Gastroesophageal sphincter (tissue), 4 donors: ENCODE data around the gene JADE1. TPM values are rescaled to one million over a fixed set of nuclear protein-coding genes. Genes with fewer than 3 reads are reported as not detected.

ENCODE experiments used
- ATAC-seq: fragments of 150-250 bp; one replicate; pipeline ENCODE4 v1.9.1; 2016; ENCODE audit warnings: mild to moderate bottlenecking, moderate library complexity
- H3K27ac ChIP-seq, 4 donors: fragments of 200-600 bp; sonication (generic) in 3 of 4; 1 replicate in 3 of 4; 2 replicates in 1 of 4; pipeline ENCODE4 v1.5.1; 2016 to 2019
- H3K27me3 ChIP-seq: fragments of 200-600 bp; sonication (generic); one replicate; pipeline ENCODE4 v1.5.1; 2019
- H3K36me3 ChIP-seq, 2 donors: fragments of 200-600 bp; sonication (generic); one replicate each; pipeline ENCODE4 v1.5.1; 2019; ENCODE audit warnings: control low read depth in 1 of 2
- H3K4me1 ChIP-seq, 3 donors: fragments of 200-600 bp; sonication (generic); 1 replicate in 2 of 3; 2 replicates in 1 of 3; pipeline ENCODE4 v1.5.1; 2016 to 2019; ENCODE audit warnings: control low read depth in 2 of 3
- H3K4me3 ChIP-seq, 2 donors: fragments of 200-600 bp; sonication (generic); one replicate each; pipeline ENCODE4 v1.5.1; 2019; ENCODE audit warnings: mild to moderate bottlenecking in 1 of 2, moderate library complexity in 1 of 2
- H3K9me3 ChIP-seq, 3 donors: fragments of 200-600 bp; sonication (generic); one replicate each; pipeline ENCODE4 v1.5.1; 2017 to 2019; ENCODE audit warnings: control low read depth in 2 of 3
- CTCF ChIP-seq, 4 experiments: fragments of 200-600 bp in 2 of 4; fragments of 450-650 bp in 2 of 4; sonication (generic) in 1 of 4; IDR thresholded peaks; one replicate each; pipeline ENCODE4 v1.5.1; 2017 to 2019; ENCODE audit warnings: antibody characterized with exemption in 4 of 4, mild to moderate bottlenecking in 2 of 4, moderate library complexity in 2 of 4
- EP300 ChIP-seq: sonication (generic); formaldehyde crosslinking; IDR thresholded peaks from one replicate; pipeline ENCODE4 v1.6.1; 2017; ENCODE audit warnings: antibody characterized with exemption, mild to moderate bottlenecking
- POLR2A ChIP-seq, 2 donors: fragments of 450-650 bp; IDR thresholded peaks; one replicate each; pipeline ENCODE4 v1.6.1; 2017; ENCODE audit warnings: antibody characterized with exemption in 2 of 2, mild to moderate bottlenecking in 2 of 2, moderate library complexity in 1 of 2
- POLR2AphosphoS5 ChIP-seq: sonication (generic); formaldehyde crosslinking; IDR thresholded peaks from one replicate; pipeline ENCODE4 v1.6.1; 2017; ENCODE audit warnings: antibody characterized with exemption
- WGBS, 2 donors: methylation state at CpG; one replicate each; pipeline ENCODE4 v1.1.5; 2018; ENCODE audit warnings: low coverage in 1 of 2; 5-methylcytosine and 5-hydroxymethylcytosine counted together
- total RNA-seq, 4 donors: library from RNA; depleted of rRNA; stranded (reverse); fragments of >200 nt; gene quantifications; one replicate each; pipeline ENCODE4 v1.1.0, GENCODE V29; 2016

The JADE1 gene
- total RNA-seq, 4 donors from 2014 or later: 45.5 to 112 (median 63.5) TPM

DNA sequence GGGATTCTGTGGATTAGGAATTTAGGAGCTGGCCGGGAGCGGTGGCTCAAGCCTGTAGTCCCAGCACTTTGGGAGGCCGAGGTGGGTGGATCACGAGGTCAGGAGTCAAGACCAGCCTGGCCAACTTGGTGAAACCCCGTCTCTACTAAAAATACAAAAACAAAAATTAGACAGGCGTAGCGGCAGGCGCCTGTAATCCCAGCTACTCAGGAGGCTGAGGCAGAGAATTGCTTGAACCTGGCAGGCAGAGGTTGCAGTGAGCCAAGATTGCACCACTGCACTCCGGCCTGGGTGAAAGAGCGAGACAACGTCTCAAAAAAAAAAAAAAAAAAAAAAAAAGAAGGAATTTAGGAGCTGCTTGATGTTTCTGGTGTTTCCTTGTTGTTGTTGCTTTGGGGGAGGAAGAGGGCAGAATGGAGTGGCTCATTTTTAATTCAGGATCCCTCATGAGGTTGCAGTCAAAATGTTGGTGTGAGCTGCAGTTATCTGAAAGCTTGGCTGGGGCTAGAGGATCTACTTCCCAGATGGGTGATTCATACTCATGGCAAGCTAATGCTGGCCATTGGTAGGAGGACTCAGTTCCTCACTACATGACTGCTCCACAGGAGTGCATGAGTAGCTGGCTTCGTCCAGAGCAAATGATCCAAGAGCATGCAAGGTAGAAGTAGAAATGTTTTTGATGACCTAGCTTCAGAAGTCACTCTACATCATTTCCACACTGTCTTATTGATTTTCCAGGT is 26.5 kb upstream of the JADE1 start:
- Histone ChIP-seq H3K36me3 (no peaks in the 10 kb centered on the region), H3K27ac (no peak overlapping the region), H3K4me1 (no peaks in the 10 kb centered on the region), H3K27me3 (no peaks in the 10 kb centered on the region), H3K9me3 (no peaks in the 10 kb centered on the region), H3K4me3 (no peak overlapping the region)
- ATAC-seq: peak; percentile 56
- 67 to 82% methylated on average over 3 to 9 of the region's 12 CpGs for WGBS, 2 donors
- TF ChIP-seq EP300 (no peak), CTCF (IDR thresholded peaks at IDR 0.05) (no peak), POLR2AphosphoS5 (no peak)

- Histone ChIP-seq H3K4me1 (no peaks in the 10 kb centered on the region), H3K27ac (no peak overlapping the region), H3K4me3 (no peak overlapping the region), H3K27me3 (no peaks in the 10 kb centered on the region), H3K9me3 (no peaks in the 10 kb centered on the region), H3K36me3 (no peaks in the 10 kb centered on the region)
- no peak for ATAC-seq
- WGBS, 2 donors: 60 to 80% methylated on average over 3 to 17 of the region's 18 CpGs
- no peak for TF ChIP-seq CTCF (IDR thresholded peaks at IDR 0.05)
- no peak for TF ChIP-seq POLR2A (IDR thresholded peaks at IDR 0.05)
- TF ChIP-seq EP300: no peak
- no peak for TF ChIP-seq POLR2AphosphoS5
Observed at GRCh38 chr4:128787509-128788311, 21.8 kb upstream of the JADE1 start.

DNA sequence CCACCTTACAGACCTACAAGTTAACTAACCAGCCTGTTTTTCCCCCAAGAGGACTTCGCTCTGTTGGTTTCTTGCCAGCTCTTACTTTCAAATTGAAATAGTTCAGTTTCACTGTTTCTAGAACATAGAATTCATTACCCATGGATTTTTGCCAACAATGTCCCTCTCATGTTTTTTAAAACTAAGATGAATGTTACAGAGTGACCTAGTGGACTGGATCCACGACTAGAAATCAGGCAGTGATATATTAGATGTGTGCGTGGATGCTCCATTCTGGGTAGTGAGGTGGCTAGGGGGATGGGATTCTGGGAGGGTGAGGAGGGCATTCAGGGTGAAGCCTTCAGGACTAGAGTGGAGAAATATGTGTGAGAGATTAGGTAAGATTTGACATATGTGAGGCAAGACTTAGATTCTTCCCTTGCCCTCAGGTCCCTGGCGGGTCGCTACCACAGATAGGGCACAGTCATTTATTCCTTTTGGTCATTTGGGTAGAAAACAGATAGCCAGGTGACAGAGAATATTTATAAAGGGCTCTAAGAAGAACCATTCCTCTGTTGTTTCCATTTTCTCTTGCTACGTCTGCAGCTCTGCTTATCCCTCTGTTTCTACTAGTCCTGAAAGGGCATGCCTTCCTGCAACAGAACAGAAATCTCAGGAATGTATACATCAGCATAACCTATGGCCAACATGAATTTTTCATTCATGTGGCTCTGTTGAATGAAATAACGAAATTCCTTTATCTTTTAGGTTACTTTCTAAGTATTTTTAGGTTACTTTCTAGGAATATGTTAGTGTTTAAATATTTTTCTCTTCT is 15.4 kb upstream of the JADE1 start:
- no peak overlapping the region for H3K4me3 ChIP-seq
- 56 to 67% methylated on average over 5 to 7 of the region's 7 CpGs for WGBS, 2 donors
- H3K4me1 ChIP-seq: peaks cover 0 to 11% (median 3%) of the 10 kb centered on the region in 3 donors
- no peaks in the 10 kb centered on the region for H3K36me3 ChIP-seq
- peak; percentile 73 for ATAC-seq
- H3K9me3 ChIP-seq: no peaks in the 10 kb centered on the region
- peak overlapping the region in 2 of 4 donors; percentile 25 to 32 for H3K27ac ChIP-seq
- H3K27me3 ChIP-seq: no peaks in the 10 kb centered on the region
- no peak for TF ChIP-seq CTCF (IDR thresholded peaks at IDR 0.05)
- no peak for TF ChIP-seq EP300
- TF ChIP-seq POLR2AphosphoS5: peak; percentile 69
- no peak for TF ChIP-seq POLR2A (IDR thresholded peaks at IDR 0.05)

- H3K4me3 ChIP-seq: no peak overlapping the region
- H3K4me1 ChIP-seq: peaks cover 0 to 11% (median 3%) of the 10 kb centered on the region in 3 donors
- no peak for TF ChIP-seq CTCF (IDR thresholded peaks at IDR 0.05)
- TF ChIP-seq POLR2A (IDR thresholded peaks at IDR 0.05): no peak
- TF ChIP-seq POLR2AphosphoS5: no peak
- TF ChIP-seq EP300: no peak
- no peak for ATAC-seq
- no peaks in the 10 kb centered on the region for H3K27me3 ChIP-seq
- 82 to 87% methylated on average over 3 of the region's 3 CpGs for WGBS, 2 donors
- H3K27ac ChIP-seq: no peak overlapping the region
- no peaks in the 10 kb centered on the region for H3K36me3 ChIP-seq
- H3K9me3 ChIP-seq: no peaks in the 10 kb centered on the region
Observed at GRCh38 chr4:128796934-128797333, 12.6 kb upstream of the JADE1 start.
